Glomerular visceral epithelial cell (primary cell): ENCODE results near the gene FMNL2.
"Not testable (repeated sequence)": the region's sequence is repeated elsewhere in the genome, so short reads cannot be mapped to it uniquely, and the experiment has no call there.

Source experiments
- DNase-seq: peaks from one replicate; pipeline ENCODE4 v3.0.0-alpha.2; 2016; ENCODE audit errors: extremely low spot score

Gene FMNL2

GRCh38 chr2:152519581-152519952 is 184.6 kb downstream of the FMNL2 start:
- no peak for DNase-seq

- no peak for DNase-seq
Observed at GRCh38 chr2:152520759-152521158, 185.8 kb downstream of the FMNL2 start.

- DNase-seq, result not testable (repeated sequence)
Observed at GRCh38 chr2:152522446-152522845, 187.5 kb downstream of the FMNL2 start.

GRCh38 chr2:152523091-152523490 is 188.1 kb downstream of the FMNL2 start:
- DNase-seq, result peak; percentile 59

- DNase-seq, result peak; percentile 82
Observed at GRCh38 chr2:152525277-152525838, 190.4 kb downstream of the FMNL2 start.

GRCh38 chr2:152529420-152530115 is 194.6 kb downstream of the FMNL2 start:
- no peak for DNase-seq

GRCh38 chr2:152532241-152532640 is 197.3 kb downstream of the FMNL2 start:
- no peak for DNase-seq

GRCh38 chr2:152534460-152535135 is 199.6 kb downstream of the FMNL2 start:
- DNase-seq, result no peak

- no peak for DNase-seq
Observed at GRCh38 chr2:152537081-152537651, 202.2 kb downstream of the FMNL2 start.

GRCh38 chr2:152539424-152539823 is 204.4 kb downstream of the FMNL2 start:
- DNase-seq, result no peak

- no peak for DNase-seq
Observed at GRCh38 chr2:152541712-152542111, 206.7 kb downstream of the FMNL2 start.

- DNase-seq, result no peak
Observed at GRCh38 chr2:152542337-152542994, 207.5 kb downstream of the FMNL2 start.

GRCh38 chr2:152542995-152543481 is 208.1 kb downstream of the FMNL2 start:
- DNase-seq, result peak; percentile 94

GRCh38 chr2:152543717-152544116 is 208.7 kb downstream of the FMNL2 start:
- DNase-seq, result no peak

GRCh38 chr2:152544638-152545037 is 209.7 kb downstream of the FMNL2 start:
- DNase-seq, result no peak

GRCh38 chr2:152546230-152546837 is 211.4 kb downstream of the FMNL2 start:
- DNase-seq, result peak; percentile 42

- no peak for DNase-seq
Observed at GRCh38 chr2:152548111-152548875, 213.3 kb downstream of the FMNL2 start.

- no peak for DNase-seq
Observed at GRCh38 chr2:152548996-152549395, 214.0 kb downstream of the FMNL2 start.

GRCh38 chr2:152549423-152549822 is 214.4 kb downstream of the FMNL2 start:
- peak; percentile 89 for DNase-seq

GRCh38 chr2:152550386-152550785 is 215.4 kb downstream of the FMNL2 start:
- no peak for DNase-seq

- DNase-seq, result peak; percentile 38
Observed at GRCh38 chr2:152552888-152553287, 217.9 kb downstream of the FMNL2 start.
